WTC11 (cell line): ENCODE results near the gene SLC18A2. TPM values are rescaled to one million over a fixed set of nuclear protein-coding genes. Genes with fewer than 3 reads are reported as not detected.

Source experiments
- ATAC-seq: fragments of 200-7000 bp; cut with Tn5 transposase; 2 replicates; pipeline ENCODE4 v1.10.0; 2021; ENCODE audit warnings: mild to moderate bottlenecking, moderate library complexity
- CTCF ChIA-PET: fragments of 300-600 bp; sonication (Branson Sonifier 250); formaldehyde crosslinking; loops from one replicate; lab custom pipeline; 2021; ENCODE audit warnings: antibody characterized with exemption; lab: Charles Lee
- POLR2A ChIA-PET: fragments of 350-600 bp; sonication (Branson Sonifier 250); formaldehyde crosslinking; loops from one replicate; lab custom pipeline; 2021; ENCODE audit warnings: antibody characterized with exemption; lab: Charles Lee
- DNase-seq: peaks from one replicate; pipeline ENCODE4 v3.0.0; 2021; ENCODE audit warnings: low spot score
- H3K27ac Mint-ChIP-seq: 2 replicates; pipeline ENCODE4 v1.8.0; 2021; ENCODE audit warnings: mixed read lengths
- H3K27me3 Mint-ChIP-seq: 2 replicates; pipeline ENCODE4 v1.8.0; 2021; ENCODE audit warnings: low read depth, mild to moderate bottlenecking, moderate library complexity, mixed read lengths
- H3K36me3 Mint-ChIP-seq: 2 replicates; pipeline ENCODE4 v1.8.0; 2021; ENCODE audit warnings: mixed read lengths
- H3K4me1 Mint-ChIP-seq: 2 replicates; pipeline ENCODE4 v1.8.0; 2022; ENCODE audit warnings: mixed read lengths
- H3K4me3 Mint-ChIP-seq: 2 replicates; pipeline ENCODE4 v1.8.0; 2021; ENCODE audit warnings: mild to moderate bottlenecking, moderate library complexity, mixed read lengths
- H3K9me3 Mint-ChIP-seq: 2 replicates; pipeline ENCODE4 v1.8.0; 2021; ENCODE audit warnings: mixed read lengths
- AFF4 ChIP-seq: sonication (generic); formaldehyde crosslinking; IDR thresholded peaks from 2 replicates; pipeline ENCODE4 v1.8.1; 2023; ENCODE audit warnings: mild to moderate bottlenecking, missing genetic modification reagents, borderline replicate concordance
- ATF1 ChIP-seq: sonication (generic); formaldehyde crosslinking; IDR thresholded peaks from 2 replicates; pipeline ENCODE4 v1.8.1; 2023; ENCODE audit warnings: mild to moderate bottlenecking, moderate library complexity, missing genetic modification reagents
- ATF6 ChIP-seq: sonication (generic); formaldehyde crosslinking; IDR thresholded peaks from 2 replicates; pipeline ENCODE4 v1.8.1; 2023; ENCODE audit warnings: mild to moderate bottlenecking, missing genetic modification reagents
- KAT7 ChIP-seq: sonication (generic); formaldehyde crosslinking; IDR thresholded peaks from 2 replicates; pipeline ENCODE4 v1.8.1; 2023; ENCODE audit warnings: missing genetic modification reagents, mild to moderate bottlenecking, borderline replicate concordance
- MAX ChIP-seq: sonication (generic); formaldehyde crosslinking; IDR thresholded peaks from 2 replicates; pipeline ENCODE4 v1.8.0; 2022; ENCODE audit warnings: mild to moderate bottlenecking, missing genetic modification reagents
- NFATC4 ChIP-seq: fragments of 250-450 bp; sonication (Bioruptor Pico); IDR thresholded peaks from 2 replicates; pipeline ENCODE4 v1.9.0; 2021; ENCODE audit warnings: mild to moderate bottlenecking
- TCF7 ChIP-seq: sonication (generic); formaldehyde crosslinking; IDR thresholded peaks from 2 replicates; pipeline ENCODE4 v1.8.0; 2022; ENCODE audit warnings: mild to moderate bottlenecking, low read depth, missing genetic modification reagents, moderate library complexity
- TP53 ChIP-seq: sonication (generic); formaldehyde crosslinking; IDR thresholded peaks from 2 replicates; pipeline ENCODE4 v1.8.1; 2023; ENCODE audit warnings: mild to moderate bottlenecking, missing genetic modification reagents
- ZNF219 ChIP-seq: sonication (generic); formaldehyde crosslinking; IDR thresholded peaks from 2 replicates; pipeline ENCODE4 v1.8.0; 2023; ENCODE audit warnings: missing genetic modification reagents, mild to moderate bottlenecking, borderline replicate concordance
- ZNF317 ChIP-seq: sonication (generic); formaldehyde crosslinking; IDR thresholded peaks from 2 replicates; pipeline ENCODE4 v1.8.1; 2023; ENCODE audit warnings: low read depth, mild to moderate bottlenecking, moderate library complexity, missing genetic modification reagents, borderline replicate concordance
- total RNA-seq: library from RNA; stranded (reverse); gene quantifications from 3 replicates; pipeline ENCODE4 v1.2.3, GENCODE V29; 2021
- TF ChIP-seq, protein P1 (sequence below): sonication (generic); formaldehyde crosslinking; IDR thresholded peaks from 2 replicates; pipeline ENCODE4 v1.8.1; 2023; ENCODE audit warnings: mild to moderate bottlenecking, missing genetic modification reagents, moderate library complexity
- TF ChIP-seq, protein P2 (sequence below): sonication (generic); formaldehyde crosslinking; IDR thresholded peaks from 2 replicates; pipeline ENCODE4 v1.8.0; 2023; ENCODE audit warnings: missing genetic modification reagents
- TF ChIP-seq, protein P3 (sequence below): sonication (generic); formaldehyde crosslinking; conservative IDR thresholded peaks from 2 replicates; pipeline ENCODE4 v1.8.1; 2023; ENCODE audit warnings: mild to moderate bottlenecking, low read depth, missing genetic modification reagents, moderate library complexity
- TF ChIP-seq, protein P4 (sequence below): sonication (generic); formaldehyde crosslinking; IDR thresholded peaks from 2 replicates; pipeline ENCODE4 v1.8.1; 2022; ENCODE audit warnings: mild to moderate bottlenecking, missing genetic modification reagents, moderate library complexity, borderline replicate concordance

SLC18A2 gene
- total RNA-seq, 1 experiment from 2014 or later: 5.9 TPM

DNA sequence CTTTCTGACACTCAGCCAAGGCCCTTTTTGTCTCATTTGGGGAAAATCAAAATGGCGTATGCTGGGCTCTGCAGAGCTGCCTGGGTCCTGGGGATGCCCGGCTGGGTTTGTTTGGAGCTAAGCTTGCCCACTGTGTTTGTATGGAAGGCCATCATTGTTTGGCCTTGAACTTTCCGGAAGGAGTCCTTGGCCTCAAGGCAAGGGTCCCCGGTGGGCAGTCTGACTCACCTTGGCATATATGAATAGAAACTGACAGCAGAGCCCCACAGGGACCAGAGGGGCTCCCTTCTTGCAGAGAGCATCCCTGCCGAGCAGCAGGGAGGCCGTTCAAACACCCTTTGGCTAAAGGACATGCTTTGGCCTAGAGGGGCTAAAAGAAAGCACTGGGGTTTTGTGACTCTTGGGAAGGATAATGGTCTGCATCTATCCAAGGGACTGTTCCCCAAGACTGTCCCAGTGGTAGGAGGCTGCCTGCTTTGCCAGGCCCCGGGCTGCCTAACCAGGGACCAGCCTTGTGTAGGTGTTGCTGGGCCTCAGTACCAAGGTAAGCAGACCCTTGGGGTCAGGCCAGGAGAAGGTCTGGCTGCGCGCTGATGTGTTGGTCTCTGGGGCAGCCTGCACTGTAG, 15.0 kb downstream of the SLC18A2 start (continued):
- TF ChIP-seq, protein P1, sequence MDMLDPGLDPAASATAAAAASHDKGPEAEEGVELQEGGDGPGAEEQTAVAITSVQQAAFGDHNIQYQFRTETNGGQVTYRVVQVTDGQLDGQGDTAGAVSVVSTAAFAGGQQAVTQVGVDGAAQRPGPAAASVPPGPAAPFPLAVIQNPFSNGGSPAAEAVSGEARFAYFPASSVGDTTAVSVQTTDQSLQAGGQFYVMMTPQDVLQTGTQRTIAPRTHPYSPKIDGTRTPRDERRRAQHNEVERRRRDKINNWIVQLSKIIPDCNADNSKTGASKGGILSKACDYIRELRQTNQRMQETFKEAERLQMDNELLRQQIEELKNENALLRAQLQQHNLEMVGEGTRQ (CRISPR knock-in tag): no peak

DNA sequence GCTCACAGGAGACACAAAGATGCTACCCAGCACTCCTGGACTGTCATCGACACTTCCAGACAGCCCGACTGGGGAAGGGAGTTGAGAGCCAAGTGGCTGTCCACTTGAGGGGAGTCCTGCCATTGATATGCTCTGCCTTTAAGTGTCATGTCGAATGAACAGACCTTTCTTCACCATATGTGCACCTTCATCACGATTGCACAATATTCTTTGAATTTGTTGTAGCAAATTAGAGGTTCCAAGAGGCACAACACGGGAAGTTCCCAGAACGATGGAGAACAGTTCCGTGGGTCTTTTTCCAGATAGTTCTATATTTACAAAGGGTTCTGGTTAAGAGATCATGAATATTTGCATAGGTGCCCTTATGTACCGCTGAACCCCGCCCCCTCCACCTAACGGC, 16.0 kb downstream of the SLC18A2 start:
- CTCF ChIA-PET: no interaction called here
- no peak overlapping the region for H3K27ac Mint-ChIP-seq

GRCh38 chr10:117257721-117258120, 16.8 kb downstream of the SLC18A2 start:
- H3K4me1 Mint-ChIP-seq: peaks cover 38% of the 10 kb centered on the region
- POLR2A ChIA-PET: no interaction called here
- H3K27ac Mint-ChIP-seq: no peak overlapping the region
- ATAC-seq (no peak), DNase-seq (no peak)
- no peak overlapping the region for H3K4me3 Mint-ChIP-seq
- H3K9me3 Mint-ChIP-seq: no peaks in the 10 kb centered on the region
- H3K27me3 Mint-ChIP-seq: no peaks in the 10 kb centered on the region
- CTCF ChIA-PET: no interaction called here
- no peaks in the 10 kb centered on the region for H3K36me3 Mint-ChIP-seq
- TF ChIP-seq KAT7 (CRISPR knock-in tag): no peak
- no peak for TF ChIP-seq ATF6
- no peak for TF ChIP-seq MAX (CRISPR knock-in tag)
- TF ChIP-seq, protein P2, sequence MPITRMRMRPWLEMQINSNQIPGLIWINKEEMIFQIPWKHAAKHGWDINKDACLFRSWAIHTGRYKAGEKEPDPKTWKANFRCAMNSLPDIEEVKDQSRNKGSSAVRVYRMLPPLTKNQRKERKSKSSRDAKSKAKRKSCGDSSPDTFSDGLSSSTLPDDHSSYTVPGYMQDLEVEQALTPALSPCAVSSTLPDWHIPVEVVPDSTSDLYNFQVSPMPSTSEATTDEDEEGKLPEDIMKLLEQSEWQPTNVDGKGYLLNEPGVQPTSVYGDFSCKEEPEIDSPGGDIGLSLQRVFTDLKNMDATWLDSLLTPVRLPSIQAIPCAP (CRISPR knock-in tag): no peak
- TF ChIP-seq ATF1: no peak
- no peak for TF ChIP-seq AFF4 (CRISPR knock-in tag)
- TF ChIP-seq ZNF219 (CRISPR knock-in tag): no peak
- no peak for TF ChIP-seq NFATC4 (CRISPR knock-in tag)
- TF ChIP-seq TP53 (CRISPR knock-in tag): no peak

More for the DNA sequence above, 16.0 kb downstream of the SLC18A2 start:
- no peak for DNase-seq
- H3K36me3 Mint-ChIP-seq: no peaks in the 10 kb centered on the region
- TF ChIP-seq, protein P3, sequence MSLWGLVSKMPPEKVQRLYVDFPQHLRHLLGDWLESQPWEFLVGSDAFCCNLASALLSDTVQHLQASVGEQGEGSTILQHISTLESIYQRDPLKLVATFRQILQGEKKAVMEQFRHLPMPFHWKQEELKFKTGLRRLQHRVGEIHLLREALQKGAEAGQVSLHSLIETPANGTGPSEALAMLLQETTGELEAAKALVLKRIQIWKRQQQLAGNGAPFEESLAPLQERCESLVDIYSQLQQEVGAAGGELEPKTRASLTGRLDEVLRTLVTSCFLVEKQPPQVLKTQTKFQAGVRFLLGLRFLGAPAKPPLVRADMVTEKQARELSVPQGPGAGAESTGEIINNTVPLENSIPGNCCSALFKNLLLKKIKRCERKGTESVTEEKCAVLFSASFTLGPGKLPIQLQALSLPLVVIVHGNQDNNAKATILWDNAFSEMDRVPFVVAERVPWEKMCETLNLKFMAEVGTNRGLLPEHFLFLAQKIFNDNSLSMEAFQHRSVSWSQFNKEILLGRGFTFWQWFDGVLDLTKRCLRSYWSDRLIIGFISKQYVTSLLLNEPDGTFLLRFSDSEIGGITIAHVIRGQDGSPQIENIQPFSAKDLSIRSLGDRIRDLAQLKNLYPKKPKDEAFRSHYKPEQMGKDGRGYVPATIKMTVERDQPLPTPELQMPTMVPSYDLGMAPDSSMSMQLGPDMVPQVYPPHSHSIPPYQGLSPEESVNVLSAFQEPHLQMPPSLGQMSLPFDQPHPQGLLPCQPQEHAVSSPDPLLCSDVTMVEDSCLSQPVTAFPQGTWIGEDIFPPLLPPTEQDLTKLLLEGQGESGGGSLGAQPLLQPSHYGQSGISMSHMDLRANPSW: no peak
- TF ChIP-seq ZNF317 (no peak), TCF7 (CRISPR knock-in tag) (no peak), KAT7 (CRISPR knock-in tag) (no peak)
- TF ChIP-seq, protein P4, sequence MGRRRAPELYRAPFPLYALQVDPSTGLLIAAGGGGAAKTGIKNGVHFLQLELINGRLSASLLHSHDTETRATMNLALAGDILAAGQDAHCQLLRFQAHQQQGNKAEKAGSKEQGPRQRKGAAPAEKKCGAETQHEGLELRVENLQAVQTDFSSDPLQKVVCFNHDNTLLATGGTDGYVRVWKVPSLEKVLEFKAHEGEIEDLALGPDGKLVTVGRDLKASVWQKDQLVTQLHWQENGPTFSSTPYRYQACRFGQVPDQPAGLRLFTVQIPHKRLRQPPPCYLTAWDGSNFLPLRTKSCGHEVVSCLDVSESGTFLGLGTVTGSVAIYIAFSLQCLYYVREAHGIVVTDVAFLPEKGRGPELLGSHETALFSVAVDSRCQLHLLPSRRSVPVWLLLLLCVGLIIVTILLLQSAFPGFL: no peak
- TF ChIP-seq, protein P2 (CRISPR knock-in tag): no peak
- TF ChIP-seq, protein P1 (CRISPR knock-in tag): no peak
- TF ChIP-seq, all 79 proteins: peak for 0
- no peaks in the 10 kb centered on the region for H3K9me3 Mint-ChIP-seq
- POLR2A ChIA-PET: no interaction called here
- H3K27me3 Mint-ChIP-seq: no peaks in the 10 kb centered on the region
- ATAC-seq: no peak
- peaks cover 38% of the 10 kb centered on the region for H3K4me1 Mint-ChIP-seq
- no peak overlapping the region for H3K4me3 Mint-ChIP-seq
